GM18505 (cell line): ENCODE measurements around the gene CCSER2.
"Not testable (repeated sequence)": the region's sequence is repeated elsewhere in the genome, so short reads cannot be mapped to it uniquely, and the experiment has no call there.

Source experiments
- ATAC-seq: cut with Tn5 transposase; IDR thresholded peaks from one replicate; pipeline ENCODE4 v1.9.1; 2021; ENCODE audit not compliant: unreplicated experiment
- POLR2A ChIP-seq: IDR thresholded peaks from 4 replicates; pipeline ENCODE4 v1.6.1; 2011; ENCODE audit warnings: borderline replicate concordance; ENCODE audit not compliant: insufficient read depth, insufficient read length; ENCODE audit errors: extremely low read depth

The CCSER2 gene, protein sequence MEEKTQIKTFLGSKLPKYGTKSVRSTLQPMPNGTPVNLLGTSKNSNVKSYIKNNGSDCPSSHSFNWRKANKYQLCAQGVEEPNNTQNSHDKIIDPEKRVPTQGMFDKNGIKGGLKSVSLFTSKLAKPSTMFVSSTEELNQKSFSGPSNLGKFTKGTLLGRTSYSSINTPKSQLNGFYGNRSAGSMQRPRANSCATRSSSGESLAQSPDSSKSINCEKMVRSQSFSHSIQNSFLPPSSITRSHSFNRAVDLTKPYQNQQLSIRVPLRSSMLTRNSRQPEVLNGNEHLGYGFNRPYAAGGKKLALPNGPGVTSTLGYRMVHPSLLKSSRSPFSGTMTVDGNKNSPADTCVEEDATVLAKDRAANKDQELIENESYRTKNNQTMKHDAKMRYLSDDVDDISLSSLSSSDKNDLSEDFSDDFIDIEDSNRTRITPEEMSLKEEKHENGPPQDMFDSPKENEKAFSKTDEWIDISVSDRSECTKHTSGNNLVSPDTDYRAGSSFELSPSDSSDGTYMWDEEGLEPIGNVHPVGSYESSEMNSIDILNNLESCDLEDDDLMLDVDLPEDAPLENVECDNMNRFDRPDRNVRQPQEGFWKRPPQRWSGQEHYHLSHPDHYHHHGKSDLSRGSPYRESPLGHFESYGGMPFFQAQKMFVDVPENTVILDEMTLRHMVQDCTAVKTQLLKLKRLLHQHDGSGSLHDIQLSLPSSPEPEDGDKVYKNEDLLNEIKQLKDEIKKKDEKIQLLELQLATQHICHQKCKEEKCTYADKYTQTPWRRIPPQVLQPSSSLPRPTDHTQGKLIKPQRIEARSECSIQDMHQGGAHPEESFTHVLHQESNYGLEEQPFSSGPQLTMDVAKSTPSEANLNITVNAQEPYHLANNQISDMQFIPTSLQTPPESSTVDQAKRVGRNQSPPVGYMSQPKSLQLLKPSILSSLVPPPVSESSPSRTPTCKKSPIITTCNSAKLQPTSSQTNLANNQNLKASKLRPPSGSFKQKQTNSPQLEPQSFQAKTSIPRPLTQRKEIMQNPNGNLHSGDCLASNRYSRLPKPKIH

DNA sequence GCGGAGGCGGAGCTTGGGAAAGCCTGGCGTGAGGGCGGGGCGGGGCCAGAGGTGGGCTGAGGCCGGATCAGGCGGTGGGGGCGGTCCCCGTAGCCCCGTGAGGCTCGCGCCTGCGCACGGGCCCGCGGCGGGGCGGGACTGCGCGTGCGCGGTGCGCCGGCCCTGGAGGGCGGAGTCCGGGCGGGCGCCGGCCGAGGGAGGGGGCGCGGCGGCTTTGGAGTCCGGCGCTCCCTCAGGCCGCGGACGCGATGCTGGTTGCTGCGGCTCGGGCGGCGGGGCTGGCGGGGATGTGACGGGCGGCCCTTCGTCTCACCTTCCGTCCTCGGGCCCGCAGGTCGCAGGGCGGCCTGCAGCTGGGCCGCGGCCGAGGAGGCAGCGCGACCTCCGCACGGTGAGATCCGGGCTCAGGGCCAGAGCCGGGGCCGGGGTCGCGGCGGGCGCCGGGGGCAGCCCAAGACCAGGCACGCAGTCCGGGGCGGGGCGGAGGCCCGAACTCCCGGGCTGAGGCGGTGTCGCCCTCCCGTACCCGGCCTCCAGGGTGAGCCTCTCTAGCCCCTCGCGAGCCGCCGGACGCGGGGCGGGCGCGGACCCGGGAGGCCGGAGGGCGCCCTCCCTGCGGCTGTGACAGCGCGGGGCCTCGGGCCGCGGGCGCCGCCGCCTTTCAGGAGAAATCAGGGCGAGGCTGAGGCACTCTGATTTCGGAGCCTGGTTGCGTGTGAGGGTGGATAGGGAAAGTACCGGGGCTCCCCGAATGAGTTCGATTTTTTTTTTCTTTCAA lies at the start of gene CCSER2:
TSS of gene CCSER2 (plus strand) at position 172 of the 778 bp plus-strand sequence. CDS start 42,464 bp downstream, outside the sequence.
- TF ChIP-seq POLR2A = peak; percentile 83
- peak; percentile 68 for ATAC-seq

GRCh38 chr10:84279876-84280475 lies 48.4 kb upstream of the CCSER2 start:
- not testable (repeated sequence) for ATAC-seq

DNA sequence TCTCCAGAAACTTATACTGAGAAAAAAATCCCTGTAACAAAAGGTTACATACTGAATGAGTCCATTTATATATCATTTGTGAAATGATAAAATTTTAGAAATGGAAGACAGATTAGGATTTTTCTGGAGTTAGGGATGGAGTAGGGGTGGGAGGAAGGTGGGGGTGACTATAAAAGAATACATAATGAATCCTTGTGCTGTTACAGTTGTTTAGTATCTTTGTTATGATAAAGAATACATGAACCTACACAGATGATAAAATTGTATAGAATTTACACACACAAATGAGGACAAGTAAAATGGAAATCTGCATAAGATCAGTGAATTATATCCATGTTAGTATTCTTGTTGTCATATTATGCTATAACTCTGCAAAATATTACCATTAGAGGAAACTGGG lies 41.7 kb upstream of the CCSER2 start:
- TF ChIP-seq POLR2A = no peak
- no peak for ATAC-seq

DNA sequence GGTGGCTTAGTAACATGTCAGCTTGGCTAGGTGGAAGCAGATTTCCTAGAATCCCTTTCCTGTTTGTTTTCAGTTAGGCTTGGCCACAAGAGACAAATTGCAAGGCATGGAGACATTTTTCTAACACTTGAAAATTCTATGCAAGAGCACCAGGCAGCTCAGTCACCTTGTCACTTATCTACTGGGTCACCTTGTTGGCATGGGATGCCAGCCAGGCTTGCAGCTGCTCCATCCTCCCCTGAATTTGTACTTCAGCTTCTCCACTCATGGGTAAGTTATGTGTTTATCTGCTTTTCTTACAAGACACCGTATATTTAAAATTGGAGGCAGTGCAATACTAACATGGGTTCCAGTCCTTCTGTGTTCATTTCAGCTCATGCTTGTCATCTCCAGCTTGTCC lies 40.2 kb upstream of the CCSER2 start:
- no peak for TF ChIP-seq POLR2A
- no peak for ATAC-seq

- TF ChIP-seq POLR2A = no peak
- no peak for ATAC-seq
Measured at GRCh38 chr10:84289521-84290200, 38.7 kb upstream of the CCSER2 start.

- no peak for TF ChIP-seq POLR2A
- no peak for ATAC-seq
Measured at GRCh38 chr10:84290235-84290634, 38.2 kb upstream of the CCSER2 start.

GRCh38 chr10:84291384-84291783 lies 37.0 kb upstream of the CCSER2 start:
- no peak for TF ChIP-seq POLR2A
- no peak for ATAC-seq

GRCh38 chr10:84292502-84292901 lies 35.9 kb upstream of the CCSER2 start:
- ATAC-seq = peak; percentile 45
- TF ChIP-seq POLR2A = no peak

DNA sequence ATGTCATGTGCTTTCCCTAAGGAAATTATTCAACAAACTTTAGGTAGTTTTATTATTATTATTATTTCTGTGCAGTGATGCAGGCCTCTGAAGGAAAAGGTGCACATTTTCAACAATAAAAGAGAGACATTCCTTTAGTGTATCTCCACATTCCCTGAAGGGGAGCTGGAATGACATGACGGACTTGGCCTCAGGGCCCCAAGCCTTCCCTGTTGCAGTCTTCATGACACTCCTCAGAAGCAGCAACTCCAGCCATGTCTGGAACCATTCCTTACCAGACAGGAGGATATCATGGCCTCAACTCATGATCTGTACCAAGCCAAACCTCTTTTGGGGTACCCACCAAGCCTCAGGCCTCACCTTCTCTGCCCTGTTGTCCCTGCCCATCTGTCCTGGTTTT lies 35.2 kb upstream of the CCSER2 start:
- ATAC-seq = no peak
- TF ChIP-seq POLR2A = no peak

DNA sequence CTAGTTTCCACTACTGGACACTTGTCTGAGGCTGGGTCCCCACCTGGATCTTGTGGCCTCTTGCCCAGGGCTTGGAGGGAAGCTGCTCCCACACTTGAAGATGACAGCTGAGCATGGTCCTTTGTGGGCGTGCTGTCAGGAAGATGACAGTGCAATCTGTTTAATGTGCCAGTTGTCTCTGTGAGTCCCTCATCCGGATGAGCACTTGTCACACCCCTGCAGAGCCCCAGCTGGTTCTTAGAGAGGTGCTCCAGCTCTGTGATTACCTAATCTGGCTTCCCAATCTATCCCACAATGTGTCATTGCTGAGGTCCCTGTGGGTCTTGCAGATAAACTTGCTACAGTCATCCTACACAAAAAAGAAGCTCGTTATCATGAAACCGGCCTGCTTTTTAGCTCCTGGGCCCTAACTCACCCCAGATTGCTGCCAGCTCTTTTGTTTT lies 34.8 kb upstream of the CCSER2 start:
- no peak for ATAC-seq

DNA sequence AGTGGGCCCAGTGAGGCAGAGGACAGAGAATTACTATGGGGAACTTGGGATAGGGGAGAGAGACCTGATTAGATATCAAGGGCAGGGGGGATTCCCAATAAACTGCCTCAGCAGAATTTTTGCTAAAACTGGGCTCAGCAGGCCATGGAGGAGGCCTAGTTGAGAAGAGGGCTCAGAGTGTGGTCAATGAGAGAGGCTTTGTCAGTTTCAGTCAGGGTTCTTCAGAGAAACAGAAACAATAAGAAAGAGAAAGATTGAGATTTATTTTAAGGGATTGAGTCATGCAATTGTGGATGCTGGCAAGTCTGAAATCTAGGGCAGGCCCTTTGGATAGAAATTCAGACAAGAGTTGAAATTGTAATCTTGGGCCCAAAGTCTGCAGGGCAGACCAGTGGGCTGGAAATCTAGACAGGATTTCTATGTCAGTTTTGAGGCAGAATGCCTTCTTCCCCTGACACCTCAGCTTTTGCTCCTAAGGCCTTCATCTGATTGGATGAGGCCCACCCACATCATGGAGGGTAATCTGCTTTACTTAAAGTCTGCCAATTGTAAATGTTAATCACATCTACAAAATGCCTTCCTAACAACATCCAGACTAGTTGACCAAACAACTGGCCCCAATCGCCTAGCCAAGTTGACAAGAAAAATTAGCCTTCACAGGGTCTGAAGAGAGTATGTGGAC lies 33.5 kb upstream of the CCSER2 start:
- ATAC-seq = peak; percentile 83
- no peak for TF ChIP-seq POLR2A

More for the DNA sequence above, 34.8 kb upstream of the CCSER2 start:
- TF ChIP-seq POLR2A = no peak
